ENCODE measurements around the gene C3.

- TF ChIP-seq CTCF (IDR thresholded peaks at IDR 0.05; ENCODE audit: borderline replicate concordance, extremely low read depth, low read length, poor library complexity, severe bottlenecking) (no peak), EZH2 (IDR thresholded peaks at IDR 0.05; ENCODE audit: borderline replicate concordance, low read depth, low read length, severe bottlenecking) (no peak)
Observed at GRCh38 chr19:6739390-6739882, 19.0 kb upstream of the C3 start, which contains the start of gene TRIP10.

Data from DND-41 (cell line).